K562 (cell line): ENCODE measurements around the gene FMNL2.

Source experiments
- CREBBP ChIP-seq: IDR thresholded peaks from one replicate; pipeline ENCODE4 v1.6.1; 2012; ENCODE audit warnings: low read depth, mild to moderate bottlenecking, control low read depth, inconsistent platforms, low read length
- EP300 ChIP-seq: IDR thresholded peaks from 2 replicates; pipeline ENCODE4 v1.6.1; 2012; ENCODE audit warnings: low read length, improper control_type of control experiment
- FOSL1 ChIP-seq: fragments of 200-800 bp; sonication (Bioruptor generic); conservative IDR thresholded peaks from 2 replicates; pipeline ENCODE4 v1.6.1; 2016; ENCODE audit warnings: missing genetic modification characterization, missing compliant biosample characterization
- GATAD2A ChIP-seq: fragments of 450-650 bp; IDR thresholded peaks from 2 replicates; pipeline ENCODE4 v1.6.1; 2017
- HDAC3 ChIP-seq: fragments of 450-650 bp; IDR thresholded peaks from 2 replicates; pipeline ENCODE4 v1.6.1; 2018; ENCODE audit warnings: borderline replicate concordance, mild to moderate bottlenecking, moderate library complexity; ENCODE audit not compliant: partially characterized antibody
- PHF20 ChIP-seq: fragments of 450-650 bp; IDR thresholded peaks from 2 replicates; pipeline ENCODE4 v1.6.1; 2018; ENCODE audit not compliant: partially characterized antibody
- PHF8 ChIP-seq: fragments of 200-600 bp; sonication (generic); IDR thresholded peaks from 2 replicates; pipeline ENCODE4 v1.6.1; 2012; ENCODE audit warnings: mixed run types, mild to moderate bottlenecking, inconsistent platforms, low read length, moderate library complexity, borderline replicate concordance
- PRMT5 ChIP-seq: sonication (generic); formaldehyde crosslinking; IDR thresholded peaks from 2 replicates; pipeline ENCODE4 v1.5.0; 2020; ENCODE audit warnings: missing genetic modification reagents
- TF ChIP-seq, protein P1 (sequence below): IDR thresholded peaks from 3 replicates; pipeline ENCODE4 v1.6.1; 2011; ENCODE audit warnings: borderline replicate concordance, mild to moderate bottlenecking; ENCODE audit not compliant: insufficient read length, insufficient read depth
- TF ChIP-seq, protein P2 (sequence below): conservative IDR thresholded peaks from 2 replicates; pipeline ENCODE4 v1.6.1; 2011; ENCODE audit warnings: low read depth, mild to moderate bottlenecking, low read length; ENCODE audit not compliant: control insufficient read depth
- TF ChIP-seq, protein P3 (sequence below), 3 experiments: IDR thresholded peaks in 2 of 3; conservative IDR thresholded peaks in 1 of 3; 2 replicates each; pipeline ENCODE4 v1.5.1; 2011 to 2012; ENCODE audit warnings: low read length in 3 of 3, mild to moderate bottlenecking in 3 of 3, control low read depth in 2 of 3, improper control_type of control experiment in 1 of 3, inconsistent platforms in 1 of 3, low read depth in 1 of 3, mixed read lengths in 1 of 3, moderate library complexity in 1 of 3; ENCODE audit not compliant: insufficient read depth in 2 of 3

DNA sequence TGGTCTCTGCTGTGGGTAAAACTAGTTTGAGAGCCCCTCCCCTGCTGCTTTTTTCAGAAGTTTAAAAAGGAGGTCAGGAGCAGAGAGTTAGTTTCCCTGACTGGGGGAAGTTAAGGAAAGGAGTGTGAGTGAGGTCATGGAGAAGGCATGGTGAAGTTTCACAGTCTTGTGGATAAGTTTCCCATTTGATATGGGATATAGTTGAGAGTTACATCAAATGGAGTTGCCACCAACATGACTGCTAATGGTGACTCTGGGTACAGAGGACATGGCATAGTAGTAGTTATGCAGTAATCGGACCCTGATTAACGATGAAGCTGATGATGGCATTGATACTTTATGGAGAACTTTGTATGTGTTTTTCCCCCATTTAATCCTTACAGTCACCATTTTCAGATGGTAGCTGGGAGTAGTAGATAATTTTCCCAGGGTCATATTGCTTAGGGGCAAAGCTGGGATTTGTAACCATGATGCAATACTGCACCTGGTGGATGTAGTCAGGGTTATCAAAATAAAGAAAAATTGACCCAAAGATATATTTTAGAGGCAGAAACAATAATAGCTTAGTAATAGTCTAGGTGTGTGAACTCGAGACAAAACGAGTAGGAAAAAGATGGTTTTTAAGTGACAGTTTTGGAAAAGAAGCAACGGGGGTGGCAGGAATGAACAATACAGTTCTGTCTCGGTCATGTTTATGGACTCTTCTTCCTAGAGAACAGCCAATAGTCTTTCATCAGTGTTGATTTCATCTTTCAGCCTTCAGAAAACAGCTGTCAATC lies 74.6 kb downstream of the FMNL2 start:
- TF ChIP-seq GATAD2A (no peak), PHF20 (no peak), PRMT5 (CRISPR knock-in tag) (no peak), EP300 (no peak), CREBBP (no peak), HDAC3 (no peak), PHF8 (no peak), FOSL1 (tag) (no peak)
- TF ChIP-seq, protein P1, sequence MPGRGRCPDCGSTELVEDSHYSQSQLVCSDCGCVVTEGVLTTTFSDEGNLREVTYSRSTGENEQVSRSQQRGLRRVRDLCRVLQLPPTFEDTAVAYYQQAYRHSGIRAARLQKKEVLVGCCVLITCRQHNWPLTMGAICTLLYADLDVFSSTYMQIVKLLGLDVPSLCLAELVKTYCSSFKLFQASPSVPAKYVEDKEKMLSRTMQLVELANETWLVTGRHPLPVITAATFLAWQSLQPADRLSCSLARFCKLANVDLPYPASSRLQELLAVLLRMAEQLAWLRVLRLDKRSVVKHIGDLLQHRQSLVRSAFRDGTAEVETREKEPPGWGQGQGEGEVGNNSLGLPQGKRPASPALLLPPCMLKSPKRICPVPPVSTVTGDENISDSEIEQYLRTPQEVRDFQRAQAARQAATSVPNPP: no peak
- TF ChIP-seq, protein P2, sequence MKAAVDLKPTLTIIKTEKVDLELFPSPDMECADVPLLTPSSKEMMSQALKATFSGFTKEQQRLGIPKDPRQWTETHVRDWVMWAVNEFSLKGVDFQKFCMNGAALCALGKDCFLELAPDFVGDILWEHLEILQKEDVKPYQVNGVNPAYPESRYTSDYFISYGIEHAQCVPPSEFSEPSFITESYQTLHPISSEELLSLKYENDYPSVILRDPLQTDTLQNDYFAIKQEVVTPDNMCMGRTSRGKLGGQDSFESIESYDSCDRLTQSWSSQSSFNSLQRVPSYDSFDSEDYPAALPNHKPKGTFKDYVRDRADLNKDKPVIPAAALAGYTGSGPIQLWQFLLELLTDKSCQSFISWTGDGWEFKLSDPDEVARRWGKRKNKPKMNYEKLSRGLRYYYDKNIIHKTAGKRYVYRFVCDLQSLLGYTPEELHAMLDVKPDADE: no peak
- TF ChIP-seq, protein P3, sequence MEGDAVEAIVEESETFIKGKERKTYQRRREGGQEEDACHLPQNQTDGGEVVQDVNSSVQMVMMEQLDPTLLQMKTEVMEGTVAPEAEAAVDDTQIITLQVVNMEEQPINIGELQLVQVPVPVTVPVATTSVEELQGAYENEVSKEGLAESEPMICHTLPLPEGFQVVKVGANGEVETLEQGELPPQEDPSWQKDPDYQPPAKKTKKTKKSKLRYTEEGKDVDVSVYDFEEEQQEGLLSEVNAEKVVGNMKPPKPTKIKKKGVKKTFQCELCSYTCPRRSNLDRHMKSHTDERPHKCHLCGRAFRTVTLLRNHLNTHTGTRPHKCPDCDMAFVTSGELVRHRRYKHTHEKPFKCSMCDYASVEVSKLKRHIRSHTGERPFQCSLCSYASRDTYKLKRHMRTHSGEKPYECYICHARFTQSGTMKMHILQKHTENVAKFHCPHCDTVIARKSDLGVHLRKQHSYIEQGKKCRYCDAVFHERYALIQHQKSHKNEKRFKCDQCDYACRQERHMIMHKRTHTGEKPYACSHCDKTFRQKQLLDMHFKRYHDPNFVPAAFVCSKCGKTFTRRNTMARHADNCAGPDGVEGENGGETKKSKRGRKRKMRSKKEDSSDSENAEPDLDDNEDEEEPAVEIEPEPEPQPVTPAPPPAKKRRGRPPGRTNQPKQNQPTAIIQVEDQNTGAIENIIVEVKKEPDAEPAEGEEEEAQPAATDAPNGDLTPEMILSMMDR (IDR thresholded peaks at IDR 0.05 in 2 of 3, conservative IDR thresholded peaks at IDR 0.05 in 1 of 3; ENCODE audit: insufficient read depth in 2 of 3, low read depth in 1 of 3, low read length in 3 of 3): no peak
